LHCN-M2 (cell line): ENCODE data around the gene RNF115. TPM values are rescaled to one million over a fixed set of nuclear protein-coding genes. Genes with fewer than 3 reads are reported as not detected.
"Not testable (repeated sequence)": the region's sequence is repeated elsewhere in the genome, so short reads cannot be mapped to it uniquely, and the experiment has no call there.

Experiments
- DNase-seq: peaks from one replicate; pipeline ENCODE4 v3.0.0-alpha.2; 2012; ENCODE audit warnings: low read depth
- polyA plus RNA-seq: library from polyadenylated mRNA; unstranded; fragments of >200 nt; gene quantifications from one replicate; pipeline ENCODE4 v1.2.1, GENCODE V29; 2012; ENCODE audit warnings: missing spikeins
- total RNA-seq: library from RNA; depleted of rRNA; stranded (reverse); fragments of >200 nt; gene quantifications from 2 replicates; pipeline ENCODE4 v1.2.3, GENCODE V29; 2014; rRNA removed

Gene RNF115
- 10.4 and 13.3 TPM in 2 replicates for total RNA-seq
- 14.4 TPM for polyA plus RNA-seq

DNA sequence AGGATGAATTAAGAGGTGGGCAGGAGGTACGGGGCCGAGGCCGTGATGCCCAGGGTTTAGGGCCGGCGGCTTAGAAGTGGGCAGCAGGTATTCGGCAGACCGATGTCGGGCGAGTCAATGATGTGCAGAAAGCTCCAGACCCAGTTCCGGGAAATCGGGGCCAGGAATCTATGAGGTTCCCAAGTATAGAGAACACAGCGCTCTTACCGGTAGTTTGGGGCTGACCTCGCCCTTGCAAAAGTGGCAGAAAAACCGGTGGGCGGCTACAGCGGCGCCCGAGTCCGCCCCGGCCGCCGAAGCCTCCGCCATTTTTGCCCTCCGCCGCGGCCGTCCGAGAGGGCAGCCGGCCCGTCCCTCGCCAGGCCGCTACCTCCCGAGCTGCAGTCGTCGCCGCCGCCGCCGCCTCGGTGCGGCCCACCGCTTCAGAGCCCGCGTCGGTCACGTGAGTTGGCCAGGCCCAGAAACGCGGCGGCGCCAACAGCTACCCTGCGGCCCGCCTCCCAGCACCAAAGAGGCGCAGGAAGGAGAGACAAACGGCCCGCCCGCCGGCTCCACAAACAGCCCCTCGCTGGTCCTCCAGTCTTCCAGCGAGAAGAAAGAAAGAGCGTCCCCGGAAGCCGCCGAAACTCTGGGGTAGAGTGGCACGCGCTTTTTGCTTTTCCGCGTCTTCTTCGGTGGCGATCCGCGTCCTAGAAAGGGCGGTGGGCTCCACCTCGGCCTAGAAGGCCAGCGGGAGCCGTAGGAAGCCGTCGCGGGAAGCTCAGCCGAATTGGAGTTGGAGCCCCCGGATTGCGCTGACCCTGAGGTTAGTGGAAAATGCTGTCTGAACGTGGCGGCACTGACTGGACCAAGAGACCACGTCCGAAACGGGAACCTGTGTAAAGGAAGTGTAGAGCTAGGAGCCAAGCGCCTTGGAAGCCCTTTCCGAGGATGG is at the start of gene RNF115, which contains the start of gene POLR3C:
Gene RNF115, minus strand, starts transcription at position 531 of the 934 bp plus-strand sequence. Its CDS starts 222 bp downstream, at position 309.
Gene POLR3C, plus strand, starts transcription at position 636 of the 934 bp plus-strand sequence. CDS start 1,577 bp downstream, outside the sequence.
- DNase-seq = peak; percentile 91

DNA sequence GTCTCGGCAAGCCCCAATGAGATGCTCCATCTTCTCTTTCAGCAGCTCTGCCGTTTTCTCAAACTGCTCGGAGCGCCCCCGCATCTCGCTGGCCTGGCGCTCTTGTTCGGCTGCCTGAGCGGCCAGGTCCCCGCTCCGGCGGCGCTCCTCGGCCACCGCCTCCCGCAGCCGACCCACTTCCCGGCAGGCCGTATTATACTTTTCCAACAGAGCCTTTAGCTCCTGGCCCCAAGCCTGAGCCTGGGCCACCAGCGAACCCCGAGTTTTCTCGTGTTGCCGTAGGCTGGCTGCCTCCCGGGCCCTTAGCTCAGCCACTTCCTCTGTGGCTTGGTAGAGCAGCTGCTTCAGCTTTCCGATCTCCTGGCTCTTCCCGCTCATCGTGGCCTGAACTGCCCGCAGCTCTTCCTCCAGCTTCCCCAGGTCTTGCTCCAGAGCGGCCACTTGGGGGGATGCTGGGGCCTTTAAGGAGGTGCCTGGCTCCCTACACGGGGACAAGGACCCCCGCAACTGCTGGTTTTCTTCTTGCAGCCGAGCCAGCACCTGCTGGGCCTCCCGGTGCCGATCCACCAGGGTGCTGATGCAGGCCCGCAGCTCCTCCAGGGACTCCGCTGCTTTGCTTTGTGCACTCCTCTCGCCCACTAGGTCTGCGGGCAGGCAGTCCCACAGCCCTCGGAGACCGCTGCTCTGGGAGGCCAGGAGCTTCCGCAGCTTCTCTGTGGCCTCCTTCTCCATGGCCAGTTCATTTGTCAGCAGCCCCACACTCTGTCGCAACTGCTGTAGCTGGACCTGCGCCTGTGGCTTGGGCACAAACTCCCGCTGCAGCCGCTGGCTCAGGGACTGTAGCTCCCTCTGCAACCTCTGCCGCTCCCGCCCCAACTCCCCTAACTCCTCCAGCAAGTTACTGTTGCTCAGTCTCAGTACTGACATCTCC is 48.4 kb upstream of the RNF115 start:
- peak; percentile 62 for DNase-seq

GRCh38 chr1:145868232-145868631 is 44.3 kb upstream of the RNF115 start:
- no peak for DNase-seq

- DNase-seq = no peak
These were observed 39.6 kb upstream of the RNF115 start for GRCh38 chr1:145863282-145864018.

DNA sequence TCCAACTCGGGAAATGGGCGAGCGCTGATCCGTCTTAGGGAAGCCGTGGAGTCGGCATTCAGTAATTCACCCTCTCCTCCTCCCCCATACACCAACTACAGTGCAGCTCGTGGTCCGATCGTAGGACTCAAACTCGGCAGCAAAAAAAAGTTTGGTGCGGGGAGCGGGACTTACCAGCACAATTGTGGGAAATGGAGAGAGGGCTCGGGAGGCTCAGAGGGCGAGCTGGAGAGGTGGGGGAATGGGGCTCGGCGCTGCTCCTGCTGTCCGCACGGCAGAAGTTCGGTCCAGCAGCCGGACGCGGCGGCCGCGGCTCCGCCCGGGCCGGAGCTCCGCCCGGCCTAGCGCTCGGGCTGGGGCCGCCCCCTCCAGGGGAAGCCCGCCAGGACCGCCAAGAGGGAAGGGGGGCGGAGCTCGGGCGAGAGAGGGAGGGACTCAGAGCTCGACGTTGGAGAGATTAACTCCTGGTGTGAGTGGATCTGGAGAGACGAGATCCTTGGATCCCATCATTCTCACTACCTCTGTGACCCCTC is 35.7 kb upstream of the RNF115 start:
- DNase-seq = peak; percentile 87

- DNase-seq = peak; percentile 92
These were observed 35.1 kb upstream of the RNF115 start, which contains the start of gene PIAS3 for GRCh38 chr1:145858901-145859490. TSS of gene PIAS3 (minus strand) at chr1:145859081. CDS start at chr1:145858990, 91 bp downstream.

DNA sequence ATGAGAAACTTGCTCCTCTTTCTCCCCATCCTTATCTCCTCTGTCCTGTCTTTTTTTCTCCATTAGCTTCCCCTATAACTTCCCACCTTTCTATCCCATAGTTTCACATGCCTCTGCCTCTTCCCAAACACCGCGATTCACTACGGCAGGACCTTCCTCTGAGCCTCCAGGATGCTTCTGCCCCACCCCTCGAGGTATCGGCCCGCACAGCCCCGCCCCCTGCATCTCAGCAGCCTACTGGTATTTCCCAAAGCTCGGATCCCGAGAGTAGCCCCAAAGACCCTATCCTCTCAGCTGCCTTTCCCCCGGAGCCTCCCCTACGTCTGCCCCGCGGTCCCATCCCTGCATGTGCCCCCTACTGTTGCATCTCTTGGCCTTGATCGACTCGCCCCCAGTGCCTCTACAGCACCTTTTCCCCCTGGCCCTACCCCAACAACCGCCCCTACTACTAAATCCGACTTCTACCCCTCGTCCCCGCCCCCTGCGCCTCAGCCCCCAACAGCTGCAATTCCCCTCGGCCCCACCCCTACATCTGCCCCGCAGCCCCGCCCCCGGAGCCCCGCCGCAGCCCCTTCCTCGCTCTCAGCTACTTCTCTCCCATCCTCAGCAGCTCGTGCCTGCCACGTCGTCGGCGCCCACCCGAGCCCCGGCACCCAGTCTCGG is 34.5 kb upstream of the RNF115 start:
- DNase-seq = peak; percentile 38

DNA sequence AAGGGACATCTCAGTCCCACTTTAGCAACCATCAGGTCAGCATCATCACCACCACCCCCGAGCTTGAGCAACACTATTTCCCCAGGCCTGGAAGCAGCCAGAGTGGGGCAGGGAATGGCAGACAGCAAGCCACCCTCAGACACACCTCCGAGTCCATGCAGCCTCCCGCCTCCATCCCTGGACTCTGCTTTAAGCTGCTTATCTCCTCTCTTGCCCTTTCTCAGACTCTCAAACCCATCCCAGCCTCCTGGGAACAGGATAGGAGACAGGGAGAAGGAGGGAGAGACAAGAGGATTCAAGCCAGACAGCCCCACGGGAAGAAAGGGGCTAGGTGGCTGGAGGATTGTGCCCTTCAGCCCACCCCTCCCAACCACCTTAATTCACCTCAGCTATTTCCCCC is 33.3 kb upstream of the RNF115 start:
- no peak for DNase-seq

- DNase-seq = no peak
These were observed 31.6 kb upstream of the RNF115 start for GRCh38 chr1:145855426-145855948.

DNA sequence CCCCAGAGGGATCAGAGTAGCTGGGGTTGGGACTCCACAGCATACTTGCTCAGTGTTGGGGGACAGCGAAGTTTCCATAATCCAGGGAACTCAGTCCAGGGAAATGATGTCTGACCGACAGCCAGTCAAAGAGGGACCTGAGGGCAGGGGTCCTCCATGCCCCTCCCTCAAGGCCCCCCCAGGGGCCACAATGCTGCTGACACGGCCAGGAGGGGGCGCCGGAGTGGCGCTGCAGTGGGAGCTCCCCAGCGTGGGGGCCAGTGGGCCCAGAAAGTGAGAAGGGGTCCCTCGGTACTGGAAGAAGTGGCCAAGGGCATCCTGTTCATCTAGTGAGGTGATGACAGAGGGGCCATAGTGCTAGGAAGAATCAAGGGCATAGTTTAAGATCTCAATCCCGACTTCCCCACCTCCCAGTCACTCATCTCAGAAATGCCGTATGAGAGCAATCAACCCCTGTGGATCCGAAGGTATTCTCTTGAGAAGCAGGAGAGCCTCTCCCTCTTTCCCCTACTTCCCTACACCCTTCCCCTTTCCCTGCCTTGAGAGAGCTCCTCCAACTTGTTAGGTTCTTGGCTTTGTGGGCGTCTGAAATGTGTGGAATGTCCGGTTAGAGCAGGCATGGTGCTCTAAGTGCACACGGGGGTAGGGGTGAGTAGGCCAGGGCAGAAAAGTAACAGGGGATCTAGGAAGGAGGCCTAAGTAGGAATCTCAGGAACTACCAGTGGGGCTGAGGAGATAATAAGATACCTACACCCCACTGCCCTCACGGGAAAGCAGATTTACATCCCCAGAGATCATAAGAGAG is 25.7 kb upstream of the RNF115 start:
- DNase-seq = peak; percentile 80

GRCh38 chr1:145847827-145848226 is 23.9 kb upstream of the RNF115 start:
- no peak for DNase-seq

DNA sequence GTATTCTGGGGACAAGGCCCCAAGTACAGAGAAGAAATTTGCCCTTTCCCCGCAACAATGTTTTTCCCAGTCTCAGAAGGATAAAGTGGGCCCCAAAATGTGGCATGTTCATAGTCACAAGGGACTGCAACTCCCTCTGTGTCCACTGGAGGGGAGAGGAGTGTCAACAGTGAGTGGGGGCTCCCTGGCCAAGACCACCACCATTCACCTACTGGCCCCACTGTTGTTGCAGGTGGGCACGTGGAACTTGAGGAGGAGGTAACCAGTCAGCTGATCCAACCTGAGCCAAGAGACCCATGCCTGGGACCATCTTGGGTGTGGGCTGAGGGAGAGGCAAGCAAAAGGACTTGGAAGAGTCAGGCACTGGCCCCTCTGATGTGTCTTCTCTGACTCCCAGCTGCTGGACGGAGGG is 22.3 kb upstream of the RNF115 start:
- DNase-seq = peak; percentile 57

GRCh38 chr1:145845514-145846161 is 21.7 kb upstream of the RNF115 start, which contains the start of gene NUDT17:
TSS of gene NUDT17 (plus strand) at chr1:145845630. CDS start at chr1:145845641, 11 bp downstream.
- peak; percentile 88 for DNase-seq

DNA sequence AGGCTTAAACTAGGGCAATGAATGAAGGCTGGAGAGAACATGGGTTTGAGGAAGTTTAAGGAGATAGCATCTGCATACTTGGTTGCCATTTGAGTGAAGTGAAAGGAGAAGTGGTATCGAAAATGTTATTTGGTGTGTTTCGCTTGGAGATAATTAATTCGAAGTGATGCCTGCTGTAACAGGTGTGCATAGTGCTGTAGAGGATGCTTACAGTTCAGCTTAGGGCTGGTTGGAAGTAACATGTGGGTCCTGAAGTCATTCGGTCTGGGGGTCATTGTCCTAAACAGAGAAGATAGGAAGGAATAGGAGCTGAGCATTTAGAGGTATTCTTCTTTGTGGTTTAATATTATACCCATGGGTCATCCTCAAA is 21.2 kb upstream of the RNF115 start:
- DNase-seq = no peak

- DNase-seq = no peak
These were observed 19.1 kb upstream of the RNF115 start for GRCh38 chr1:145843031-145843430.

DNA sequence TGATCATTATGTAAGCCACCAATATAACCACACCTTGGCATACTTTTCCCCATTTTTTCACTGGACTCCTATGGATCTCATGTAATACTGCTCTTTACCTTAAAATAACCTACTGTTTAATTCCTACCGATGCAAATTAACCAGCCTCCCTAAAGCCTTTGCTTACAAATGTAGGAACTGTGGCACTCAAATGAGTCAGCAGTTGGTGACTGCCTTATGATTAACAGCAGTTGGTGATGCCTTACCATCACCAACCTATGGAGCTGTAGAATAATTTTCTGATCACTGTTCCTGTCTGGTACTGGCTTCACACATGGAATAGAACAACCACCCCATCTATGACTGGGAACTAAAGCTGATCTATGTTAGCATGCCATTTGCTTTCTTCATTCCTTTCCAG is 13.8 kb upstream of the RNF115 start:
- DNase-seq = no peak

- not testable (repeated sequence) for DNase-seq
These were observed 6.9 kb upstream of the RNF115 start for GRCh38 chr1:145830810-145831209.
